Esophagus muscularis mucosa (tissue), 4 donors: ENCODE data around the gene TMEM156. TPM values are rescaled to one million over a fixed set of nuclear protein-coding genes. Genes with fewer than 3 reads are reported as not detected.

Experiments
- DNase-seq: peaks from one replicate; pipeline ENCODE4 v3.0.0-alpha.2; 2017; ENCODE audit errors: extremely low spot score
- H3K27ac ChIP-seq, 4 donors: fragments of 200-600 bp; sonication (generic); replicated peaks in 1 of 4; 1 replicate in 3 of 4; 2 replicates in 1 of 4; pipeline ENCODE4 v1.5.1; 2016 to 2019; ENCODE audit warnings: mild to moderate bottlenecking in 1 of 4
- H3K27me3 ChIP-seq, 4 donors: fragments of 200-600 bp; sonication (generic); one replicate each; pipeline versions ENCODE4 v1.5.1 to v1.6.0; 2016 to 2019
- H3K36me3 ChIP-seq, 4 donors: fragments of 200-600 bp; sonication (generic); one replicate each; pipeline ENCODE4 v1.5.1; 2016 to 2019
- H3K4me1 ChIP-seq, 4 donors: fragments of 200-600 bp; sonication (generic); one replicate each; pipeline ENCODE4 v1.5.1; 2016 to 2019
- H3K4me3 ChIP-seq, 4 donors: fragments of 200-600 bp; sonication (generic); 1 replicate in 2 of 4; 2 replicates in 2 of 4; pipeline ENCODE4 v1.5.1; 2016 to 2019; ENCODE audit warnings: mild to moderate bottlenecking in 4 of 4, moderate library complexity in 1 of 4
- H3K9me3 ChIP-seq, 4 donors: fragments of 200-600 bp; sonication (generic); 1 replicate in 3 of 4; 2 replicates in 1 of 4; pipeline ENCODE4 v1.5.1; 2016 to 2019
- EP300 ChIP-seq: sonication (generic); formaldehyde crosslinking; IDR thresholded peaks from one replicate; pipeline ENCODE4 v1.6.1; 2017; ENCODE audit warnings: antibody characterized with exemption
- POLR2A ChIP-seq: fragments of 450-650 bp; IDR thresholded peaks from one replicate; pipeline ENCODE4 v1.6.1; 2017; ENCODE audit warnings: antibody characterized with exemption, moderate library complexity, mild to moderate bottlenecking, low read depth
- POLR2AphosphoS5 ChIP-seq, 2 donors: sonication (generic); formaldehyde crosslinking; IDR thresholded peaks; one replicate each; pipeline ENCODE4 v1.6.1; 2017; ENCODE audit warnings: antibody characterized with exemption in 2 of 2
- WGBS: methylation state at CpG from one replicate; pipeline ENCODE4 v1.1.5; 2018; 5-methylcytosine and 5-hydroxymethylcytosine counted together
- intact Hi-C: fragments of 100-400 bp; cut with DNase I; formaldehyde crosslinking; loops from one replicate; pipeline ENCODE4 v1.15.1; 2023
- total RNA-seq, 4 donors: library from RNA; depleted of rRNA; stranded (reverse); fragments of >200 nt; gene quantifications; one replicate each; pipeline versions ENCODE4 v1.1.0 to v1.2.1, GENCODE V29; 2016
- TF ChIP-seq, protein P1 (sequence below), 3 experiments: fragments of 200-600 bp in 2 of 3; fragments of 450-650 bp in 1 of 3; sonication (generic) in 2 of 3; IDR thresholded peaks; one replicate each; pipeline ENCODE4 v1.5.1; 2017 to 2019; ENCODE audit warnings: antibody characterized with exemption in 3 of 3, mild to moderate bottlenecking in 2 of 3, moderate library complexity in 1 of 3

The TMEM156 gene
- total RNA-seq, 4 donors from 2014 or later: 0.50 TPM; not detected in 3

DNA sequence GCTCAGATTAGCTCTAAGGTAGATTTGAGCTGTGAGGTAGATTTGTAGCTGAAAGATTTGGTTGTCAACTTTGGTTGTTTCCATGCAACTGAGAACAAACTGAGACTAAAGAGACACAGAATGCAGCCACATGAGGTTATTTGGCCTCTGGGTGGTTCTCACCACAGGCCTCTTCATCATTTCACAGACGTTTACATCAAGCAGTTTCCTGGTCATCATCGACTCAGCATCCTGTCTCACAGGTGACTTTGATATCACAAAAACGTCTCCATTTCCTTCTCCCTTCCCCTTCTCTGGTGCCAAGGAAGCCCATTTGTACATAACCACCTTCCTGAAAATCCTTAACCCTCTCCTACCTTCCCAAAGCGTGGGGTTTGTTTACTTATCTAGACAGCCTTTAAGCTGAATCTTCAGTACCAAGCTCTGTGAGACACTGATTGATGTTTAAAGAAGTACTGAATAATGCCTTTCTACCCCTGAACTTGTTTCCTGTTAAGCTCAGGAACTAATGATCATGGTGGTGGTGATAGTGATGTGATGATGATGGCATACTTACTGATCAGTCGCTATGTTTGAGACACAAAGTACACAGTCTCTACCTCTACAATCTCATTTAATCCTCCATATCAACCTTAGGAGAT is 82.7 kb downstream of the TMEM156 start:
- Histone ChIP-seq H3K27ac (peak overlapping the region; percentile 84 to 87 (median 86)), H3K9me3 (no peaks in the 10 kb centered on the region), H3K36me3 (peaks cover 0 to 11% (median 6%) of the 10 kb centered on the region in 4 donors), H3K27me3 (no peaks in the 10 kb centered on the region), H3K4me1 (peaks cover 0 to 70% (median 57%) of the 10 kb centered on the region in 4 donors), H3K4me3 (no peak overlapping the region)
- intact Hi-C loops: loop anchor here (5.0 kb wide), 1 partner anchor 93 kb away; no protein-coding TSS in a partner anchor
- TF ChIP-seq POLR2A (no peak), POLR2AphosphoS5 (IDR thresholded peaks at IDR 0.05) (no peak), EP300 (no peak)
- TF ChIP-seq, protein P1, sequence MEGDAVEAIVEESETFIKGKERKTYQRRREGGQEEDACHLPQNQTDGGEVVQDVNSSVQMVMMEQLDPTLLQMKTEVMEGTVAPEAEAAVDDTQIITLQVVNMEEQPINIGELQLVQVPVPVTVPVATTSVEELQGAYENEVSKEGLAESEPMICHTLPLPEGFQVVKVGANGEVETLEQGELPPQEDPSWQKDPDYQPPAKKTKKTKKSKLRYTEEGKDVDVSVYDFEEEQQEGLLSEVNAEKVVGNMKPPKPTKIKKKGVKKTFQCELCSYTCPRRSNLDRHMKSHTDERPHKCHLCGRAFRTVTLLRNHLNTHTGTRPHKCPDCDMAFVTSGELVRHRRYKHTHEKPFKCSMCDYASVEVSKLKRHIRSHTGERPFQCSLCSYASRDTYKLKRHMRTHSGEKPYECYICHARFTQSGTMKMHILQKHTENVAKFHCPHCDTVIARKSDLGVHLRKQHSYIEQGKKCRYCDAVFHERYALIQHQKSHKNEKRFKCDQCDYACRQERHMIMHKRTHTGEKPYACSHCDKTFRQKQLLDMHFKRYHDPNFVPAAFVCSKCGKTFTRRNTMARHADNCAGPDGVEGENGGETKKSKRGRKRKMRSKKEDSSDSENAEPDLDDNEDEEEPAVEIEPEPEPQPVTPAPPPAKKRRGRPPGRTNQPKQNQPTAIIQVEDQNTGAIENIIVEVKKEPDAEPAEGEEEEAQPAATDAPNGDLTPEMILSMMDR (IDR thresholded peaks at IDR 0.05): no peak
- no peak for DNase-seq
- WGBS: 41% methylated on average over 5 of the region's 5 CpGs

DNA sequence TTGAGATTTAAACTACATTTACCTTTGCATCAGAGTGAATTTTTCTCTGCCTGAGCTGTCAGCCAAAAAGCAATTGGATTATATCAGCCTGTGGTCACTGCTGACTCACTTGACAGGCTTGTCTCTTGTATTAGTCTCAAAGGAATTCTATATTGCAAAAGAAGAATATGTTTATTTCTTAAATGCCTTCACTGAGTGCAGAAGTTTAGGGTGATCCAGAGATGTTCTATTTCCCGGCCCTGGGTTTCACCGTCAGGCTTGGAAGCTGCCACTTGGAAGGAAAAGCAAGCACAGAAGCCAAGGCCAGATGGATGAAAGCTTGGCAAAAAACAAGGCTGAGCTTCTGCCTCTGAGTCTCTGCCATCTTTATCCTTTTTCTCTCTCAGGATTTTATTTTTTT is 83.7 kb downstream of the TMEM156 start:
- intact Hi-C loops: no loop called here
- DNase-seq: no peak
- Histone ChIP-seq H3K4me3 (no peak overlapping the region), H3K4me1 (peaks cover 0 to 78% (median 65%) of the 10 kb centered on the region in 4 donors), H3K9me3 (no peaks in the 10 kb centered on the region), H3K36me3 (peaks cover 0 to 21% (median 11%) of the 10 kb centered on the region in 4 donors), H3K27me3 (no peaks in the 10 kb centered on the region), H3K27ac (peak overlapping the region; percentile 84 to 87 (median 86))
- TF ChIP-seq, protein P1 (IDR thresholded peaks at IDR 0.05): no peak
- TF ChIP-seq POLR2AphosphoS5 (IDR thresholded peaks at IDR 0.05) (peak; percentile 86 to 88), EP300 (peak; percentile 42), POLR2A (no peak)
- 24% methylated on average over 2 of the region's 2 CpGs for WGBS

DNA sequence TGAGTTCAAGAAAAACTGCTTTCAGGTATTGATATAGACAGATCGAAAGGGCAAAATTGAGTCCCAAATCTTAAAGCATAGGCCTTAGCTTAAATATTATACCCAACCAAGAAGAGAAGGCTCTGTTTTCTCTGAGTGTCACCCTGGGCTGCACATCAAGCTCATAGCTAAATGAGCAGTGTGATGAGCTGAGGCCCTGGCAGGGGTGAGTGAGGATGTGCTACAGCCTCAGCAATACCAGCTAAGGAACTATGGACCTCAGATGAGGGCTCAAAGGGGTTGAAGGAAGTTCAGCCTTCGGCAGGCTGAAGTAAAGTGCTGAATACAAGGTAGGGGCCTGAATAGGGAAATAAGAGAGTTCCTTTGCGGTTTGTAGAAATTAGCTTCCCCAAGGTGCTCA is 85.3 kb downstream of the TMEM156 start:
- intact Hi-C loops: no loop called here

DNA sequence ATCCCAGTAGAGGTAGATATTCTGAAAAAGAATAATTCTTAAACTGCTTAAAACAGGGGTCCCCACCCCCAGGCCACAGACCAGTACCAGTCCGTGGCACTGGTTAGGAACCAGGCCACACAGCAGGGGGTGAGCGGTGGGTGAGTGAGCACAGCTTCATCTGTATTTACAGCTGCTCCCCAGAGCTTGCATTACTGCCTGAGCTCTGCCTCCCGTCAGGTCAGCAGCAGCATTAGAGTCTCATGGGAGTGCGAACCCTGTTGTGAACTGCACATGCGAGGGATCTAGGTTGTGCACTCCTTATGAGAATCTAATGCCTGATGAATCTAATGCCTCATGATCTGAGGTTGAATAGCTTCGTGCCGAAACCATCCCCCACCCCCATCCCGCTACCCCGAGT is 87.8 kb downstream of the TMEM156 start:
- H3K4me1 ChIP-seq: peaks cover 5 to 89% (median 85%) of the 10 kb centered on the region in 4 donors
- no peaks in the 10 kb centered on the region for H3K9me3 ChIP-seq
- no peaks in the 10 kb centered on the region for H3K27me3 ChIP-seq
- peaks cover 0 to 42% (median 18%) of the 10 kb centered on the region in 4 donors for H3K36me3 ChIP-seq
- intact Hi-C loops: no loop called here
- H3K4me3 ChIP-seq: no peak overlapping the region
- TF ChIP-seq POLR2AphosphoS5 (IDR thresholded peaks at IDR 0.05) (no peak), POLR2A (no peak), EP300 (no peak)
- TF ChIP-seq, protein P1 (IDR thresholded peaks at IDR 0.05): no peak
- 89% methylated on average over 9 of the region's 9 CpGs for WGBS
- no peak for DNase-seq
- peak overlapping the region; percentile 84 to 87 (median 86) for H3K27ac ChIP-seq

More for the DNA sequence above, 85.3 kb downstream of the TMEM156 start:
- Histone ChIP-seq H3K4me3 (no peak overlapping the region), H3K4me1 (peaks cover 0 to 90% (median 80%) of the 10 kb centered on the region in 4 donors), H3K36me3 (peaks cover 0 to 26% (median 12%) of the 10 kb centered on the region in 4 donors), H3K27me3 (no peaks in the 10 kb centered on the region), H3K27ac (peak overlapping the region; percentile 84 to 87 (median 86)), H3K9me3 (no peaks in the 10 kb centered on the region)
- TF ChIP-seq, protein P1 (IDR thresholded peaks at IDR 0.05): no peak
- no peak for TF ChIP-seq POLR2AphosphoS5 (IDR thresholded peaks at IDR 0.05)
- TF ChIP-seq POLR2A: no peak
- no peak for TF ChIP-seq EP300
- DNase-seq: no peak
- WGBS: 63% methylated on average over 3 of the region's 3 CpGs
